Measurements from ENCODE around the gene KDM4E. TPM values are rescaled to one million over a fixed set of nuclear protein-coding genes. Genes with fewer than 3 reads are reported as not detected.
"Not testable (repeated sequence)": the region's sequence is repeated elsewhere in the genome, so short reads cannot be mapped to it uniquely, and the experiment has no call there.

The KDM4E gene
- total RNA-seq = not detected in 2 replicates

DNA sequence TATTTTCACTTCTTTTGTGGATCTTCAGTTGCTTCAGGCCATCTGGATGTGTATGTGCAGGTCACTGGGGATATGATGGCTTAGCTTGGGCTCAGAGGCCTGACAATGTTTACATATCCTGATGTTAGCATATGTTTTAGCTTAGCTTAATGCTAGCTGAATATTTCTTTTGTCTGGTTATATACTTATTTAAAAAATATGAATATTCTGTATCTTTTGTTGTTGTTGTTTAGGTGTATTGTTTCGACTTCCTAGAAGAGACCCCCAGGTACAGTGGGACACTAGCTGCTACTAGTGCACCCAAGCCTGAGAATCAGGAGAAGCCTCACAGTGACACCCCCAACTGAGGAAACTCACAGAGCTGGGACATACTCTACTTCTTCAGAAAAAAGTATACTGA, at the start of gene KDM4E:
Gene KDM4E, plus strand, starts transcription at position 301 of the 400 bp plus-strand sequence. CDS start 300 bp downstream, outside the sequence.
- intact Hi-C loops (cut with micrococcal nuclease) = no loop called here

DNA sequence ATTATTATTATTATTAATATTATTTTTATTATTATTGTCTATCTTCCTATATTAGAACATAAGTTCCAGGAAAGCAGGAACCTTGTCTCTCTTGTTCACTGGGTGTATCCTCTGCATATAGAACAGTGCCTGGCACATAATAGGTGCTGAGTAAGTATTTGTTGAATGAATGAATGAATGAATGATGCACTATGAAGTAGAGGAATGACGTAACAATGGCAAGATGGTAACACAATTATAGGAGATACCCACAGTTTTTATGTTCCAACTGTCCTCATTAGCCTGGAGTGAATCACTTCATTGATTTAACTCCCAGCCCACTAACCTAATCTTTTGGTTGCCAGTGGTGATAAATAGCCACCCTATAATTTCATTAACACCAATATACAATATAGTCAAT, 49.5 kb upstream of the KDM4E start:
- intact Hi-C loops (cut with micrococcal nuclease) = no loop called here

DNA sequence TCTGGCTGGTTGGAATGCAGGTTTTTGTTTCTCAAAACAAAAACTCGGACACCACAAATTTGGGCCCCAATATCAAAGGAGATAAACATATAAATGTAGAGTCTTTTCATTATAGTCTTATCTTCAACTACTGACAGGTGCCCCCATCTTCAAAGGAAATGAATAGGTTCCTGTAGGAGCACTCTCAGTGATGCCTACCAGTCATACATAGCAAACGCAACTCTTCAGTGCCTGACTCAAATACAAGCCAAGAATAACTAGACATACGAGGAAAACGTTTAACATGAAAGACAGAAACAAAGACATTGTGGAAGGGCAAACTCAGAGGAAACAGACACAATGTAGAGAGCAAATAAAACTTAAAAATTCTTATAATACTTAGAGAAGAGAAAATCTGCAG, 37.7 kb upstream of the KDM4E start:
- intact Hi-C loops (cut with micrococcal nuclease) = no loop called here

DNA sequence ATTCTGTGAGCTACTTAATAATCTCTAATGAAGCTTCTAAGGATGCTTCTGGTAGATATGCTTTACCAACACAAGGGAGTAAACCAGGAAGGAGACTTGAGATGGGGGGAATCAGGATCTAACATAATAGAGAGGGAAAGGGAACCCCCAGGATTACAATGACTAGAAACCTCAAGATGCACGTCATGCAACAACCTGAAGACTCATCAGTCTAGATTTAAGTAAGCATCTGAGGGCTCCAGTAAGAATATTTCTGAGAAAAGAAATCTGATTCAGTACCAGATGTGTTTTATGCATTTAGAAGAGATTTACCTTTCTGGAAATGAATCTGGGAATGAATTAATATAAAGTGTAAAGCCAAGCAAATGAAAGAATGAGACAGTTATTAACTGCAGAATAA, 36.3 kb upstream of the KDM4E start:
- intact Hi-C loops (cut with micrococcal nuclease) = no loop called here

DNA sequence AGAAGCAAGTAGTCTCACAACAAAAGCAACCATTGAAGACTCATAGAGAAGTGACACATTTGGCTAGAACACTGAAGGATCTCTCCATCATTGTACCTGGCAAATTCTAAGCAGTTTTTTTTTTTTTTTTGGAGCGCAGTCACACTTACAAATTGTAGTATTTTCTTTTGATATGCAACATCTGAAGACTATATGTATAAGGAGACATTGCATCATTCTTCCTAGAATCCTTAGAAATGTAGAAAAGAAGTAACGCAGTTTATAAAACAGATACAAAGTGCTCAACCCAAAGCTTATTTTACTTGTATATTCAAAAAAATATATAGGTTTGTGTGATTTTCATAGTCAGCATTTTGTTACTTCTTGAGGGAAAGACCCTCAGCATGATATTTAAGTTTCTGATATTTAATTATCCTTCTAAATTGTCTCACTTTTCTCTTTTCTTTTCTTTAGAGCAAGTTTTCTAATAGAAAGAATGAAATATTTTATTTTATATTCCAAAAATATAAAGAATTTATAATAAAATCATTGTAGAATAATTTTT, 31.6 kb upstream of the KDM4E start:
- intact Hi-C loops (cut with micrococcal nuclease) = no loop called here

DNA sequence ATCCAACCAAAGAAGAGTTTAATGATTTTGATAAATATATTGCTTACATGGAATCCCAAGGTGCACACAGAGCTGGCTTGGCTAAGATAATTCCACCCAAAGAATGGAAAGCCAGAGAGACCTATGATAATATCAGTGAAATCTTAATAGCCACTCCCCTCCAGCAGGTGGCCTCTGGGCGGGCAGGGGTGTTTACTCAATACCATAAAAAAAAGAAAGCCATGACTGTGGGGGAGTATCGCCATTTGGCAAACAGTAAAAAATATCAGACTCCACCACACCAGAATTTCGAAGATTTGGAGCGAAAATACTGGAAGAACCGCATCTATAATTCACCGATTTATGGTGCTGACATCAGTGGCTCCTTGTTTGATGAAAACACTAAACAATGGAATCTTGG, 27.6 kb upstream of the KDM4E start:
- intact Hi-C loops (cut with micrococcal nuclease) = no loop called here

DNA sequence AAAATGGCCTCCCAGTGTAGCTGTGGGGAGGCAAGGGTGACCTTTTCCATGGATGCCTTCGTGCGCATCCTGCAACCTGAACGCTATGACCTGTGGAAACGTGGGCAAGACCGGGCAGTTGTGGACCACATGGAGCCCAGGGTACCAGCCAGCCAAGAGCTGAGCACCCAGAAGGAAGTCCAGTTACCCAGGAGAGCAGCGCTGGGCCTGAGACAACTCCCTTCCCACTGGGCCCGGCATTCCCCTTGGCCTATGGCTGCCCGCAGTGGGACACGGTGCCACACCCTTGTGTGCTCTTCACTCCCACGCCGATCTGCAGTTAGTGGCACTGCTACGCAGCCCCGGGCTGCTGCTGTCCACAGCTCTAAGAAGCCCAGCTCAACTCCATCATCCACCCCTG, 26.8 kb upstream of the KDM4E start:
- intact Hi-C loops (cut with micrococcal nuclease) = no loop called here

DNA sequence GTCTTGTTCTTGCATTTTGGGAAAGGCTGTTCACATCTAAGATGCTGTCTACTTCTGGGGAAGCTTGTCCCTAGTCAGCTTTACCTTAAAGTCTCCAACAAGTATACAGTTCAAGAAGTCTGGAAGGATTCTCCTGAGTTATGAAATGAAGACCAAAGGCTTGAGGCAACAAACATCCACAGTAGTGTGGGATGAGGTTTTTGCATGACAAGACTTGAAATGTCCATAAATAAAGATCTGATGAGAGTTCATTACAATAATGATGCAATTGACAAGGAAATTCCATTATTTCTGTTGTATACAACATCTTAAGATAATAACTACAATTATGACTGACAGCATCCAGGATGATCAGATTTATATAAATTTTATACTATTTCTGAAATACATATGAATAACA, 21.3 kb upstream of the KDM4E start:
- intact Hi-C loops (cut with micrococcal nuclease) = no loop called here

DNA sequence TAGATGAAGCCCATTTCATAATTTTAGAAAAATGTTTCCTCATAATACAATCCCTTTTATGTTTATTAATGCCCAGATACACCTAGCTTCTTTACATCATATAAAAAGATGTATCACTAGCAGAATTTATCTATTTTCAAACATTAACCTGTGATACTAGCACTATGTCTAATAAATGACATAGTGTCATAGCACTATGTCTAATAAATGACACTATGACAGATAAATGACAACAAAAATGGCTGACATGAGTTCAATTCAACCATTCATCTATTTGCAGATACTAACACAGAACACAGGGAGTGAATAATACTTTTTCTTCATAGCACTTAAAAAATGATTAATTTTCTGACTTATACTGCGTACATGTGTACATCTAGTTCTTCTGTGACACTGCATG, 19.4 kb upstream of the KDM4E start:
- intact Hi-C loops (cut with micrococcal nuclease) = no loop called here

DNA sequence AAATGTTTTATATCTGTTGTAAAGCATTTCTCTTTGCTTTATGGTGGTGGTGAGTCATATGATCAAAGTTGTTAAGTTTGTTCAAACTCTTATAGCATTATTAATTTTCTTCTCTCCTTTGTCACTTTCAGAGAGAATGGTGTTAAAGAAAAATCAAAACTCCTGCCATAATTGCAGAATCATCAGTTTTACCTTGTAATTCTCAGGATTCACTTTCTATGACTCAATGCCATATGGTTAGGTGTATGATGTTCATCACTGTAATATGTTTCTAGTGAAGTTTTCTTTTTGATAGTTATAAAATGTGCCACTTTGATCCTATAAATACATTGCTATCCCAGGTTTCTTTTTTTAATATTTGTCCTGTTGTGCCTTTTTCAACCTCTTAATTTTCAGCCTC, 13.7 kb upstream of the KDM4E start:
- intact Hi-C loops (cut with micrococcal nuclease) = no loop called here

DNA sequence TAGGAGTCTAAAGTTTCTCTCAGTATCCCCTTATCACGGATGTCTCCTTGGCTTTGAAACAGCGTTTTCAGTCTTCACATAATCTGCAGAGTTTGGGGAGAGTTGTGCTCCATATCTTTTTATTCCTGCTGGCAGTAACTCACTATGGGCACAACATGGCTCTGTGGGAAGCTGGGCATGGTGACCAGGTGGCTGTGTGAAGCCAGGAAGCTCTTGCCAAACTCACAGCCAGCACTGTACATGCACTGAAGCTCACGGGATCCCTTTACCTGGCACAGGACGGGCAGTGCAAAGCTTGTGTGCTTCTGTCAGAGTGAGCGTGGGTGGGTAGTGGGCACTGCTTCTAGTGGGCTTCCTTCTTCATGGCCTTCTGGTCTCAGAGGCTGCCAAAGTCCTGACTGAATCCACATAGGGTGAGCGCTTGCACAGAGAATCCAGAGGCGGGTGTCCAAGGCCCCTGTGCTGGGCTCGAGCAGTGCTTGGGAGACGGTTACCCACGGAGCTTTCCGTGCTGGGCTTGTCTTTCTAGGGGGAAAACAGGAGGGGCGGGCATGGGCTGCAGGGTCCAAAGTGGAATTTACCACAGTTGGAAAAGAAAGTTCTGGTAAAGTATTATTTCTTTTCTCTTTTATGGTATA, 10.8 kb upstream of the KDM4E start:
- intact Hi-C loops (cut with micrococcal nuclease) = no loop called here

DNA sequence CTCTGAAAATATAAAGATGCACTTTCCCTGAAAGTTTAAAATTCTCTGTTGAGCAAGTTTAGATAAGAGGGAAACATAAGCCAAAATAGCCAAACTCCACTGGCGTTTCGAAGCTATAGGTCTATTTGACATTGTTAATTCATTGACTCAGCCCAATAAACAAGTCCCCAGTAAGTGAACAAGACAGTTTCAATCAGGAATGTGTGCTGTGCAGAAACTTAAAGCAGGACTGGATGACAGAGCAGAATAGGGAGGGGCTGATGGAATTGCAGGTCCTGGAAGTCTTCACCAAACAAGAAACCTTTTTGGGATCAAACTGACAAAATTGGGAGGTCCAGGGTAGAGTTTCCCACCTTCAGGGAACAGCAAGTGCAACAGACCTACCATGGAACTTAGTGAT, 8.9 kb upstream of the KDM4E start:
- intact Hi-C loops (cut with micrococcal nuclease) = no loop called here

DNA sequence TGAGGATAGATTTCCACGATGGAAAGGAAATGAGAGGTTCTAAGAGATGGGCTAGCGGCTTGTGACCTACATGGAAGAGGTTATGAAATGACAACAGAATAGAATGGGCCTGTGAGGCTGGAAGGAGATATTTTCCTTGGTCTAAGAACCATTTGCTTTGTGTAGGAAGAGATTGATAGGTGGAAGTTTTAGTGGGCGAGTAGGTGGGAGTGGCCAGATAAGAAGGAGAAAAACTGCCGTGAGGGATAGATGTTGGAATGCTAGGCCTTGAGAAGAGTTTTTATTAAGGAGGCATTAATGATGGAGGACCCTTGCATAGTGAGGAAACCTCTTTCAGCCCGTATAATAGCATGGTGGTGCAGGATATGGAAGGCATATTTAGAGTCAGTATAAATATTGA, 3.6 kb upstream of the KDM4E start:
- intact Hi-C loops (cut with micrococcal nuclease) = not testable (repeated sequence)

DNA sequence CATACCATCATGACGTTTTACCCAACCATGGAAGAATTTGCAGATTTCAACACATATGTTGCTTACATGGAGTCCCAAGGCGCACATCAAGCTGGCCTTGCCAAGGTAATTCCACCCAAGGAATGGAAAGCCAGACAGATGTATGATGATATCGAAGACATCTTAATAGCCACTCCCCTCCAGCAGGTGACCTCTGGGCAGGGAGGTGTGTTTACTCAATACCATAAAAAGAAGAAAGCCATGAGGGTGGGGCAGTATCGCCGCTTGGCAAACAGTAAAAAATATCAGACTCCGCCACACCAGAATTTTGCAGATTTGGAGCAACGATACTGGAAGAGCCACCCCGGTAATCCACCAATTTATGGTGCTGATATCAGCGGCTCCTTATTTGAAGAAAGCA, 536 bp downstream of the KDM4E start:
- intact Hi-C loops (cut with micrococcal nuclease) = not testable (repeated sequence)

DNA sequence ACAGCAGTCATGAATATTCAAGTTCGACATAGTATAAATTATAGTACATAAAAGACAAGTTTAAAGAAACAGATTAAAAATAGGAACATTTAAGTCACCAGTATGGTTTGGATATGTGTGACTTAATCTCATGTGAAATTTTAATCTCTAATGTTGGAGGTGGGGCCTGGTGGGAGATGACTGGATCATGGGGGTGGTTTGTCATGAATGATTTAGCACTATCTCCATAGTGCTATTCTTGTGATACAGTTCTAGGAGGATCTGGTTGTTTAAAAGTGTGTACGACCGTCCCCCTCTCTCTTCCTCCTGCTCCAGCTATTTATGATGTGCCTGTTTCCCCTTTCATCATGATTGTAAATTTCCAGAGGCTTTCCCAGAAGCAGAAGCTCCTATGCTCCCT, 3.3 kb downstream of the KDM4E start:
- intact Hi-C loops (cut with micrococcal nuclease) = no loop called here

DNA sequence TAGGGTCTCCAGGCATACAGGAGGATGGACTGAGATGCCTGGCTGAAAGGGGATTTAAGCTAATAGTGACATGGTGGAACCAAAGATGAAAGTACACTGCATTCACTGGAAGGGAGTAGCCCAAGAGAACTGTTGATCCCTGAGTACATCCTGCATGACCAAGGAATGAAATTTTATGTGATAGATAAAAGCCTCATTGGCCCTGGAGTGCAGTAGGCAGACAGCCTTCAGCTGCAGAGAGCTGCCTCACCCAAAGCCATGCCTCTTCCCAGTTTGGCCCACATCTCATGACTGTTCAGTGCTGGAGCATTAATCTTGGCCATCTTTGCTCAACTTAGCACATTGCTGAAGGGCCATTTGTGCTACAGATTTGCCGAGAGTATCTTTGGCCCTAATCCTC, 8.0 kb downstream of the KDM4E start:
- intact Hi-C loops (cut with micrococcal nuclease) = no loop called here

DNA sequence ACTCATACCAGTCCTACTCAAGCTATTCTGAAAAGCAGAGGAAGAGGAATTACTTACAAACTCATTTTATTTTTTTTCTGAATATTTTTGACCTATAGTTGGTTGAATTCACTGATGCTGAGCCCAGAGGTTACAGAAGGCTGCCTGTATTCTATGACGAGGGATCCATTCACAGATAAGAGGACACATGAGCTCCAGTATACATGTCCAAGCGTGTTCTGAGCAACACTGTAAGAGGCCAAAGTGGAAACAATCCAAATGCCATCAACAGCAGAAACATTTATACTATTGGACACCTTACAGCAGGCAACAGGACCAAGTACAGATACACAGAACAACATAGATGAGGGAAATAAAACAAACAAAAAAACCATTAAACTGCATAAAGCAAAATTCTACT, 10.3 kb downstream of the KDM4E start:
- intact Hi-C loops (cut with micrococcal nuclease) = no loop called here

DNA sequence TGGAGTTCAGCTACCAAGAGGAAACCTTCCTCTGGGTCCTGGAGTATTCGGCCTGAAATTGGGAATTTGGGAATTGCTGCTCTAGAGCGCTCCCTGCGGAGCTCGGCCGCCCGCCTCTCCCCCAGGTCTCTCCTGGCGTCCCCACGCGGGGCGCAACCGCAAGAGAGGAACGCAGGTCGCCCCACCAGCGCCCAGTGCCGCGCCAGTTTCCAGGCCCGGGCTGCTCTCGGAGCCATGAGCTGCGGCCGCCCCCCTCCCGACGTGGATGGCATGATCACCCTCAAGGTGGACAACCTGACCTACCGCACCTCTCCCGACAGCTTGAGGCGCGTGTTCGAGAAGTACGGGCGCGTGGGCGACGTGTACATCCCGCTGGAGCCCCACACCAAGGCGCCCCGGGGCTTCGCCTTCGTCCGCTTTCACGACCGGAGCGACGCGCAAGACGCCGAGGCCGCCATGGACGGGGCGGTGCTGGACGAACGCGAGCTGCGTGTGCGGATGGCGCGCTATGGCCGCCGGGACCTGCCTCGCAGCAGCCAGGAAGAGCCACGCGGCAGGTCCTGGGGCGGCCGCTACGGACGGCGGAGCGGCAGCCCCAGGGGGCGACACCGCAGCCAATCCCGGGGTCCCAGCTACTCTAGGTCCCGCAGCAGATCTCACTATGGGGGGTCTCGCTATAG, 12.4 kb downstream of the KDM4E start:
- intact Hi-C loops (cut with micrococcal nuclease) = not testable (repeated sequence)

DNA sequence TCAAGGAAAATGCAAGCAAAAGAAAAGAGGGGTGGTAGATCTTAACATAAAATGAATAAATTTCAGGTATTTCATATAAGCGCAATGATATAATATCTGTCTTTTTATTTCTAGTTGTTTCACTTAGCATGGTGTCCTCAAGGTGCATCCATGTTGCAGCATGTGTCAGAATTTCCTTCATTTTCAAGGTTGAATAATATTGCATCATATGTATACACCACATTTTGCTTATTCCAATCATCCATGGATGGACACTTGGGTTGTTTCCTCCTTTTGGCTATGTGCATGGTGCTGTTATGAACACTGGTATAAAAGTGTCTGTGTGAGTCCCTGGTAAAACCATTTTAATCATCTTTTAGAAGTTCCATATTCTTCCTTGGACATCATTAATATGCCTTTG, 17.2 kb downstream of the KDM4E start:
- intact Hi-C loops (cut with micrococcal nuclease) = no loop called here

DNA sequence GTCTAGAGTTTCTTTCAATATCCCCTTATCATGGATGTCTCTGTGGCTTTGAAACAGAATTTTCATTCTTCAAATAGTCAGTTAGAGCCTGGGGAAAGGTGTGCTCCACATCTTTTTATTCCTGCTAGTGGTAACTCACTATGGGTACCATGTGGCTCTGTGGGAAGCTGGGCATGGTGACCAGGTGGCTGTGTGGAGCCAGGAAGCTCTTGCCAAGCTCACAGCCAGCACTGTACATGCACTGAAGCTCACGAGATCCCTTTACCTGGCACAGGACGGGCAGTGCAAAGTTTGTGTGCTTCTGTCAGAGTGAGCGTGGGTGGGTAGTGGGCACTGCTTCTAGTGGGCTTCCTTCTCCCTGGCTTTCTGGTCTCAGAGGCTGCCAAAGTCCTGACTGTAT, 17.8 kb downstream of the KDM4E start:
- intact Hi-C loops (cut with micrococcal nuclease) = no loop called here

DNA sequence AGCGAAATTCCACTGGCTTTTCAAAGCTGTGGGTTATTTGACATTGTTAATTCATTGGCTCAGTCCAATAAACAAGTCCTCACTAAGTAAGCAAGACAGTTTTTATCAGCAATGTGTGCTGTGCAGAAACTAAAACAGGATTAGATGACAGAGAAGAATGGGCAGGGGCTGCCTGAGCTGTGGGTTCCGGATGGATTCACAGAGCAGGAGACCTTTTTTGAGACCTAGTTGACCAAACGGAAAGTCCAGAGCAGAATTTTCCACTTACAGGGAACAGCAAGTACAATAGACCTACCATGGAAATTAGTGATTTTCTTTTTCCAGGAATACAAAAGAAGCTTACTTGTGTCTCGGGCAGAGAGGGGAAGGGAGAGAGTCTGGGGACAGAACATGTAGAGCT, 19.0 kb downstream of the KDM4E start:
- intact Hi-C loops (cut with micrococcal nuclease) = no loop called here

DNA sequence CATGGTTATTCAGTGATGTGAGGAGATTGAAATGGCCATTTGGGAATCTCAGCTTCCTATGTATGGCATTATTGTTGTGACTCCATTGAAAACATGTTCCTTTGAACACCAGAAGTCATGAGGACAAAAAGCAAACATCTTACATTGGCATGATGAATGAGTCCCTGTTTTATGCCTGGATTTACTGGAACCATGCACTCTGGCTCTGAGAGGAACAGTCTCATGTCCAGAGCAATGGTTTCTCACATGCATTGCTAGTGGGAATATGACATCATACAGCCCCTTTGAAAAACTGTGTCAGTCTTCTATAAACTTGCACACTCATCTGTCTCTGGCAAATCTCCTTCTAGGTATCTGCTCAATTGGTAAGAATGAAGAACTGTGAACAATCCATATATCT, 20.8 kb downstream of the KDM4E start:
- intact Hi-C loops (cut with micrococcal nuclease) = no loop called here

DNA sequence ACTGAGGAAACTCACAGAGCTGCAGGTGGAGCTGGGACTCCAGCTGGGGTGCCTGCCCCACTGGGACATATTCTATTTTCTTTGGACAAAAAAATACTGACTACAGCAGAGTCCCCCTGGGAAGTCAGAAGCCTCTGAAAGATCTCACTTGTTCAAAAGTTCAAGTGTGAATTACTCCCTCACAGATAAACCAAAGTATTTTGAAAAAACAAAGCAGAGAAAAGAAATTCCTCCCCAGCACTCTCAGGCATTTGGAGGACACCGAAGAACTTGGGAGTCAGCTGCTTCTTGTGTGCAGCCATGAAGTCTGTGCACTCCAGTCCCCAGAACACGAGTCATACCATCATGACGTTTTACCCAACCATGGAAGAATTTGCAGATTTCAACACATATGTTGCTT, 24.1 kb downstream of the KDM4E start, which contains the start of gene KDM4F:
Gene KDM4F, plus strand, starts transcription at position 301 of the 400 bp plus-strand sequence.
- intact Hi-C loops (cut with micrococcal nuclease) = not testable (repeated sequence)
